Panc1 (cell line): ENCODE results near the gene UNC5CL.

ENCODE experiments used
- CTCF ChIP-seq: fragments of 450-650 bp; IDR thresholded peaks from 2 replicates; pipeline ENCODE4 v1.5.1; 2017; ENCODE audit warnings: mild to moderate bottlenecking
- POLR2AphosphoS5 ChIP-seq: IDR thresholded peaks from 2 replicates; pipeline ENCODE4 v1.6.1; 2012; ENCODE audit warnings: mild to moderate bottlenecking, low read depth, low read length, moderate library complexity

GRCh38 chr6:41036186-41036585, 2.8 kb downstream of the UNC5CL start:
- no peak for TF ChIP-seq CTCF
- TF ChIP-seq POLR2AphosphoS5: no peak
